ENCODE data around the gene MAPK12.
A peak's percentile ranks its signal among the peaks of the same experiment; 100 is the strongest.

The MAPK12 gene

DNA sequence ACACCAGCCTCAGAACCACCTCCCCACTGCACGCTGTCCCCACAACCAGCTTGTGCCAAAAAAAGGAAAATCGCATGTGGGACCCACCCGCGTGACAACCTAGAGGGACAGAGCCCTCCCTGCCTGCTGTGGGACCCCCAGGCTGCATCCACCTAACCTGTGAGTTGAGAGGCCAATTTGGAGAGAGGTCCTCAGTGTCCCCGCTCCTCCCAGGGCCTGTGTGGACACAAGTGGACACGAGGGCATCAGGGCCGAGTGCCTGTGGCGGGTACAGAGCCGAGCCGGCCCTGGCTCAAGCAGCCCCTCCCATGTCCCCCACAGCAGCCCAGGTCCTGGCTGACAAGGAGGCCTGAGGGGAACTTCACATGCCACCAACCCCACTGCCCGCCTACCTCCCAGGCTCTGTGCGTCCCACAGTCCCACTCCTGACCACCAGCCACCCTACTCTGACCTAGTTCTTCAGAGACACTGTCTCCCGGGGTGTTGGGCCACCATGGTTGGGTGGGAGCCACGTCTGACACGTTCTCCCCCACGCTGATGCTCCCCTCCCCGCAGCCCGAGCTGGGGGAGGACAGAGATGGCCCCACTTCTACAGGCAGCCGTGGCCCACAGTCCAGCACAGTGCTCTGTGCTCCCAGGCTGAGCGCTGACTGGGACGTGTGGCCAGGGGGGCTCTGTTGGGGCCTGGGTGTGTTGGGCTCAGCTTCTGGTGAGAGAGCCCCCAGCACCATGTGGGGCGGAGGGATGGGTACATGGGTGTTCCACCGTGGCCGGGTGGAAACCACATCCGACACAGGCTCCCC, 41.5 kb downstream of the MAPK12 start:
- no peak overlapping the region for H2BK120ac ChIP-seq (ENCODE audit: low read depth, low read length)
- H3K23ac ChIP-seq (ENCODE audit: low read depth, low read length, poor library complexity) = peak overlapping the region; percentile 81
- no peak overlapping the region for H2BK12ac ChIP-seq (ENCODE audit: low read length)
- no peak overlapping the region for H3K27ac ChIP-seq (replicated peaks; ENCODE audit: low read length)
- H2AFZ ChIP-seq (ENCODE audit: low read length) = no peak overlapping the region
- peaks cover 67 to 89% of the 10 kb centered on the region in 2 donors for H3K36me3 ChIP-seq (replicated peaks in 1 of 2; ENCODE audit: control insufficient read depth in 2 of 2, insufficient read depth in 2 of 2, low read length in 2 of 2)
- no peak overlapping the region for H3K4me2 ChIP-seq (ENCODE audit: insufficient read depth, low read length, poor library complexity, severe bottlenecking)
- no peaks in the 10 kb centered on the region for H3K9me3 ChIP-seq (replicated peaks in 1 of 2; ENCODE audit: control insufficient read depth in 2 of 2, insufficient read depth in 1 of 2, low read depth in 1 of 2, low read length in 2 of 2)
- no peak overlapping the region for H4K8ac ChIP-seq (ENCODE audit: low read depth, low read length)
- no peak for DNase-seq (ENCODE audit: low spot score)
- no CpG with 5 or more reads among the region's 25 CpGs for WGBS, 2 donors (ENCODE audit: extremely low coverage in 2 of 2, insufficient read length in 2 of 2, insufficient replicate concordance in 1 of 2)
- H3K9ac ChIP-seq (ENCODE audit: low read depth, low read length, poor library complexity) = no peak overlapping the region
- no peaks in the 10 kb centered on the region for H3K4me1 ChIP-seq (ENCODE audit: control insufficient read depth in 2 of 2, insufficient read depth in 1 of 2, low read depth in 1 of 2, low read length in 2 of 2)
- H2BK5ac ChIP-seq (ENCODE audit: low read length) = no peak overlapping the region
- peaks cover 12% of the 10 kb centered on the region for H3K79me1 ChIP-seq (ENCODE audit: low read depth, low read length)
- no peak overlapping the region for H2BK15ac ChIP-seq (ENCODE audit: low read length)
- no peak overlapping the region for H3K4me3 ChIP-seq (ENCODE audit: low read length in 2 of 2)
- no peak overlapping the region for H2AK5ac ChIP-seq (ENCODE audit: low read depth, low read length)
- H4K91ac ChIP-seq (ENCODE audit: low read depth, low read length, poor library complexity) = no peak overlapping the region
- H3K27me3 ChIP-seq (ENCODE audit: control insufficient read depth in 3 of 3, insufficient read depth in 3 of 3, low read depth in 1 of 3, low read length in 3 of 3) = no peaks in the 10 kb centered on the region
- no peak overlapping the region for H3K18ac ChIP-seq (ENCODE audit: low read length)
- no peak overlapping the region for H3K4ac ChIP-seq (ENCODE audit: low read length)
- no peak overlapping the region for H3K14ac ChIP-seq (ENCODE audit: low read length)

DNA sequence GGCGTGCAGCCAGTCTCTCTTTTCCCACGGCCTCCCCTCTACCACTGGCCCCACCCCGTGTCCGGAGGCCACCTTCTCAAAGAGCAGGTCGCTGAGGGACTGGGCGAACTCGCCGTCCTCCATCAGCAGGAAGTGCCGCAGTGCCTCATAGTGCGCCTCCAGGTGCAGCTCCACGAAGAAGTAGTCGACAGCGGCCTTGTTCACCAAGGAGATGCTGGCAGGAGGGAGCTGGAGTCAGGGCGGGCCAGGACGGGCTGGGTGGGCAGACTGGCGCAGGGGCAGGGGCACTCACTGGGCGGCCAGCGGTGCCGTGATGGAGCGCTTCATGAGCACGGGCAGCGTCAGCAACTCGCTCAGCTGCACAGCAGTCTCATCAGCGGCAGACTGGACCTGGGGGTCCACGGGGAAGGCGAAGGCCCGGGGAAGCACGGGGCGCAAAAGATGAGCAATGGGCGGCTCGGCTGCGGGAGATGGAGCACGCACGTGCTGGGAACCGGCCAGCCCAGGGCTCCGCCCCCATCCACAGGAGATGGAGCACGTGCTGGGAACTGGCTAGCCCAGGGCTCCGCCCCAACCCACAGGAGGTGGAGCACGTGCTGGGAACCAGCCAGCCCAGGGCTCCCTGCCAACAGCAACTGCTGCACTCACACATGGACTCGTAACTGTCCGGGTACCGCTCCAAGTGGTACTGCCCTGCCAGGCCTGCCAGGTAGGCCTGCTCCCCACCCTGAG, 42.3 kb downstream of the MAPK12 start:
- DNase-seq (ENCODE audit: low spot score) = no peak
- Histone ChIP-seq H3K79me1 (ENCODE audit: low read depth, low read length) (peaks cover 11% of the 10 kb centered on the region), H2BK120ac (ENCODE audit: low read depth, low read length) (no peak overlapping the region), H4K91ac (ENCODE audit: low read depth, low read length, poor library complexity) (no peak overlapping the region), H3K23ac (ENCODE audit: low read depth, low read length, poor library complexity) (peak overlapping the region; percentile 81), H3K4ac (ENCODE audit: low read length) (no peak overlapping the region), H3K14ac (ENCODE audit: low read length) (no peak overlapping the region), H2AFZ (ENCODE audit: low read length) (no peak overlapping the region), H3K18ac (ENCODE audit: low read length) (no peak overlapping the region), H2AK5ac (ENCODE audit: low read depth, low read length) (no peak overlapping the region), H4K8ac (ENCODE audit: low read depth, low read length) (no peak overlapping the region), H3K9ac (ENCODE audit: low read depth, low read length, poor library complexity) (no peak overlapping the region), H2BK5ac (ENCODE audit: low read length) (no peak overlapping the region), H2BK12ac (ENCODE audit: low read length) (no peak overlapping the region), H2BK15ac (ENCODE audit: low read length) (no peak overlapping the region), H3K27me3 (ENCODE audit: control insufficient read depth in 3 of 3, insufficient read depth in 3 of 3, low read depth in 1 of 3, low read length in 3 of 3) (no peaks in the 10 kb centered on the region), H3K36me3 (replicated peaks in 1 of 2; ENCODE audit: control insufficient read depth in 2 of 2, insufficient read depth in 2 of 2, low read length in 2 of 2) (peaks cover 69 to 89% of the 10 kb centered on the region in 2 donors), H3K27ac (replicated peaks; ENCODE audit: low read length) (no peak overlapping the region), H3K4me3 (ENCODE audit: low read length in 2 of 2) (no peak overlapping the region), H3K4me1 (ENCODE audit: control insufficient read depth in 2 of 2, insufficient read depth in 1 of 2, low read depth in 1 of 2, low read length in 2 of 2) (no peaks in the 10 kb centered on the region), H3K4me2 (ENCODE audit: insufficient read depth, low read length, poor library complexity, severe bottlenecking) (no peak overlapping the region), H3K9me3 (replicated peaks in 1 of 2; ENCODE audit: control insufficient read depth in 2 of 2, insufficient read depth in 1 of 2, low read depth in 1 of 2, low read length in 2 of 2) (no peaks in the 10 kb centered on the region)
- WGBS, 2 donors (ENCODE audit: extremely low coverage in 2 of 2, insufficient read length in 2 of 2, insufficient replicate concordance in 1 of 2) = no CpG with 5 or more reads among the region's 42 CpGs

DNA sequence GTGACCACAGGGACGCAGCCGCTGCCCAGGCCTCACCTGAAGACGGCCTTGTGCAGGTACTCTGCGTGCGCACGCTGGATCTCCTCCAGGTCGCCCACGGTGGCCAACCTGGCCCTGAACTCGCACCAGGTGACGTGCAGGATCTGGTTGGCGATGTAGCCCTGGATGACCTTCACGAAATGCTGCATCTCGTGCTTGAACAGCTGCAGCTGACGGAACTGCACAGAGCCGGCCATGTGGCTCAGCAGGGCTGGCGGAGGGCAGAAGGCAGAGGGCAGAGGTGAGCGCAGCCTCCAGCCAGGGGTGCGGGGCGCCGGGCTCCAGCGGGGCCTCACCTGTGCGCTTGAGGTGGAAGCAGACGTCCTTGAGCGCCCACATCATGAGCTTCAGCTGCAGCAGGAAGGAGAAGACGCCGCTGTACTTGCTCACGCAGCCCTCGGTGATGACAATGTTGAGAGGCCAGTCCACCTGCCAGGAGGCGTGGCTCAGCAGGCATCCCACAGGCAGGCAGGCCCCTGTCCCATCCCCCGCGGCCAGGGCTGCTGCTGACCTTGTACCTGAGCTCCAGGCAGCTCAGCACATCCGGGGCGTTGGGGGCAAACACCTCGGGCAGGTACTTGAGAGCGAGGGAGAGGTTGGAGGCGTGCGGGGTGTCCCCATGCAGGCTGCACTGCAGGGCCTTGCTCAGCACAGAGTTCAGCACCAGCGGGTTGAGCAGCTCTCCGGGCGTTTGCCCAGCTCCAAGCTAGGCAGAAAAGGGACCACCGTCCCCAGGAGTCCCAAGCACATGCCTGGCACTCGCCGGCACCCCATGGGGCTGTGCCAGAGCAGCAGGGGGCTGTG, 43.1 kb downstream of the MAPK12 start:
- Histone ChIP-seq H2BK12ac (ENCODE audit: low read length) (no peak overlapping the region), H3K4me2 (ENCODE audit: insufficient read depth, low read length, poor library complexity, severe bottlenecking) (no peak overlapping the region), H4K8ac (ENCODE audit: low read depth, low read length) (no peak overlapping the region), H3K14ac (ENCODE audit: low read length) (peak overlapping the region; percentile 38), H3K36me3 (replicated peaks in 1 of 2; ENCODE audit: control insufficient read depth in 2 of 2, insufficient read depth in 2 of 2, low read length in 2 of 2) (peaks cover 64 to 91% of the 10 kb centered on the region in 2 donors), H3K23ac (ENCODE audit: low read depth, low read length, poor library complexity) (peak overlapping the region; percentile 25), H3K4me1 (ENCODE audit: control insufficient read depth in 2 of 2, insufficient read depth in 1 of 2, low read depth in 1 of 2, low read length in 2 of 2) (no peaks in the 10 kb centered on the region), H2BK5ac (ENCODE audit: low read length) (no peak overlapping the region), H2AFZ (ENCODE audit: low read length) (no peak overlapping the region), H2BK15ac (ENCODE audit: low read length) (no peak overlapping the region), H3K79me1 (ENCODE audit: low read depth, low read length) (peaks cover 8% of the 10 kb centered on the region), H2BK120ac (ENCODE audit: low read depth, low read length) (no peak overlapping the region), H3K4me3 (ENCODE audit: low read length in 2 of 2) (no peak overlapping the region), H3K9me3 (replicated peaks in 1 of 2; ENCODE audit: control insufficient read depth in 2 of 2, insufficient read depth in 1 of 2, low read depth in 1 of 2, low read length in 2 of 2) (no peaks in the 10 kb centered on the region), H2AK5ac (ENCODE audit: low read depth, low read length) (no peak overlapping the region), H3K27ac (replicated peaks; ENCODE audit: low read length) (no peak overlapping the region), H3K4ac (ENCODE audit: low read length) (no peak overlapping the region), H3K27me3 (ENCODE audit: control insufficient read depth in 3 of 3, insufficient read depth in 3 of 3, low read depth in 1 of 3, low read length in 3 of 3) (no peaks in the 10 kb centered on the region), H3K9ac (ENCODE audit: low read depth, low read length, poor library complexity) (no peak overlapping the region), H4K91ac (ENCODE audit: low read depth, low read length, poor library complexity) (no peak overlapping the region), H3K18ac (ENCODE audit: low read length) (peak overlapping the region; percentile 38)
- WGBS, 2 donors (ENCODE audit: extremely low coverage in 2 of 2, insufficient read length in 2 of 2, insufficient replicate concordance in 1 of 2) = no CpG with 5 or more reads among the region's 43 CpGs
- no peak for DNase-seq (ENCODE audit: low spot score)

Data from neuronal stem cell (in vitro differentiated cells).